SJSA1 (cell line): Measurements from ENCODE around the gene PCSK1. TPM values are rescaled to one million over a fixed set of nuclear protein-coding genes. Genes with fewer than 3 reads are reported as not detected.

Experiments
- DNase-seq, 2 experiments: peaks; one replicate each; pipeline ENCODE4 v3.0.0-alpha.2; 2015 to 2020; ENCODE audit warnings: low spot score in 2 of 2, low read depth in 1 of 2
- H3K27ac ChIP-seq: fragments of 250-450 bp; sonication (Bioruptor Pico); 2 replicates; pipeline ENCODE4 v1.5.1; 2020; ENCODE audit warnings: mild to moderate bottlenecking, moderate library complexity
- H3K27me3 ChIP-seq: fragments of 250-450 bp; sonication (Bioruptor Pico); replicated peaks from 2 replicates; pipeline ENCODE4 v1.5.1; 2020; ENCODE audit warnings: mild to moderate bottlenecking, moderate library complexity
- H3K36me3 ChIP-seq: fragments of 250-450 bp; sonication (Bioruptor Pico); 2 replicates; pipeline ENCODE4 v1.5.1; 2020; ENCODE audit warnings: mild to moderate bottlenecking
- H3K4me1 ChIP-seq: fragments of 250-450 bp; sonication (Bioruptor Pico); replicated peaks from 2 replicates; pipeline ENCODE4 v1.6.1; 2021; ENCODE audit warnings: mild to moderate bottlenecking
- H3K4me3 ChIP-seq: fragments of 250-450 bp; sonication (Bioruptor Pico); 2 replicates; pipeline ENCODE4 v1.5.1; 2020; ENCODE audit warnings: mild to moderate bottlenecking
- H3K9me3 ChIP-seq: fragments of 250-450 bp; sonication (Bioruptor Pico); replicated peaks from 2 replicates; pipeline ENCODE4 v1.5.1; 2020; ENCODE audit warnings: mild to moderate bottlenecking
- total RNA-seq: library from RNA; depleted of rRNA; stranded (reverse); fragments of >200 nt; shearing (Covaris generic); gene quantifications from 2 replicates; pipeline ENCODE4 v1.2.3, GENCODE V29; 2014

The PCSK1 gene
- total RNA-seq, 1 experiment from 2014 or later: not detected

- Histone ChIP-seq H3K27ac (no peak overlapping the region), H3K36me3 (no peaks in the 10 kb centered on the region), H3K27me3 (no peaks in the 10 kb centered on the region), H3K4me3 (no peak overlapping the region), H3K4me1 (no peaks in the 10 kb centered on the region), H3K9me3 (no peaks in the 10 kb centered on the region)
- no peak for DNase-seq
Observed at GRCh38 chr5:96447949-96448348, 14.9 kb upstream of the PCSK1 start.

- no peak overlapping the region for H3K27ac ChIP-seq
- no peak overlapping the region for H3K4me3 ChIP-seq
- H3K36me3 ChIP-seq: no peaks in the 10 kb centered on the region
- no peak for DNase-seq
- H3K9me3 ChIP-seq: no peaks in the 10 kb centered on the region
- H3K27me3 ChIP-seq: 0 out of 2 replicates have a peak, but pooled peaks cover 10% of the 10 kb centered on the region
- H3K4me1 ChIP-seq: no peaks in the 10 kb centered on the region
Observed at GRCh38 chr5:96440185-96440538, 7.1 kb upstream of the PCSK1 start.

GRCh38 chr5:96439477-96440184 lies 6.6 kb upstream of the PCSK1 start:
- Histone ChIP-seq H3K9me3 (no peaks in the 10 kb centered on the region), H3K36me3 (no peaks in the 10 kb centered on the region), H3K27me3 (peaks cover 10% of the 10 kb centered on the region; the same call in 1 of the 2 replicates), H3K4me3 (no peak overlapping the region), H3K27ac (no peak overlapping the region), H3K4me1 (no peaks in the 10 kb centered on the region)
- no peak for DNase-seq

GRCh38 chr5:96434201-96434645 lies 1.2 kb upstream of the PCSK1 start:
- Histone ChIP-seq H3K27me3 (peaks cover 31% of the 10 kb centered on the region), H3K4me1 (no peaks in the 10 kb centered on the region; the same call in 1 of the 2 replicates), H3K36me3 (no peaks in the 10 kb centered on the region), H3K9me3 (no peaks in the 10 kb centered on the region), H3K27ac (no peak overlapping the region), H3K4me3 (no peak overlapping the region)
- DNase-seq: peak; percentile 31 to 71

GRCh38 chr5:96432216-96433065 lies 607 bp downstream of the PCSK1 start:
- Histone ChIP-seq H3K9me3 (no peaks in the 10 kb centered on the region), H3K4me1 (no peaks in the 10 kb centered on the region; the same call in 1 of the 2 replicates), H3K27ac (no peak overlapping the region), H3K27me3 (peaks cover 31% of the 10 kb centered on the region), H3K4me3 (no peak overlapping the region), H3K36me3 (no peaks in the 10 kb centered on the region)
- DNase-seq: peak in 1 of 2 experiments; percentile 7

GRCh38 chr5:96431376-96432187 lies 1.5 kb downstream of the PCSK1 start:
- Histone ChIP-seq H3K4me1 (no peaks in the 10 kb centered on the region; the same call in 1 of the 2 replicates), H3K4me3 (no peak overlapping the region), H3K27ac (no peak overlapping the region), H3K9me3 (no peaks in the 10 kb centered on the region), H3K36me3 (no peaks in the 10 kb centered on the region), H3K27me3 (peaks cover 31% of the 10 kb centered on the region)
- DNase-seq: peak in 1 of 2 experiments; percentile 14

GRCh38 chr5:96427824-96428223 lies 5.2 kb downstream of the PCSK1 start:
- no peak for DNase-seq
- no peaks in the 10 kb centered on the region for H3K9me3 ChIP-seq

GRCh38 chr5:96426831-96427230 lies 6.2 kb downstream of the PCSK1 start:
- Histone ChIP-seq H3K36me3 (no peaks in the 10 kb centered on the region), H3K27ac (no peak overlapping the region), H3K9me3 (no peaks in the 10 kb centered on the region), H3K4me3 (no peak overlapping the region), H3K4me1 (no peaks in the 10 kb centered on the region; the same call in 1 of the 2 replicates), H3K27me3 (peaks cover 6% of the 10 kb centered on the region)
- no peak for DNase-seq

More at GRCh38 chr5:96427824-96428223, 5.2 kb downstream of the PCSK1 start:
- Histone ChIP-seq H3K27ac (no peak overlapping the region), H3K27me3 (peaks cover 16% of the 10 kb centered on the region), H3K4me1 (no peaks in the 10 kb centered on the region; the same call in 1 of the 2 replicates), H3K36me3 (no peaks in the 10 kb centered on the region), H3K4me3 (no peak overlapping the region)

- no peaks in the 10 kb centered on the region for H3K4me1 ChIP-seq
- DNase-seq: no peak
- H3K27ac ChIP-seq: no peak overlapping the region
- no peaks in the 10 kb centered on the region; the same call in 1 of the 2 replicates for H3K27me3 ChIP-seq
- H3K36me3 ChIP-seq: no peaks in the 10 kb centered on the region
- H3K4me3 ChIP-seq: no peak overlapping the region
- H3K9me3 ChIP-seq: no peaks in the 10 kb centered on the region
Observed at GRCh38 chr5:96425443-96425842, 7.6 kb downstream of the PCSK1 start.

GRCh38 chr5:96415897-96416296 lies 17.2 kb downstream of the PCSK1 start:
- Histone ChIP-seq H3K4me1 (no peaks in the 10 kb centered on the region), H3K36me3 (no peaks in the 10 kb centered on the region), H3K27me3 (no peaks in the 10 kb centered on the region; the same call in 1 of the 2 replicates), H3K9me3 (no peaks in the 10 kb centered on the region), H3K27ac (no peak overlapping the region), H3K4me3 (no peak overlapping the region)
- DNase-seq: no peak

- no peak for DNase-seq
- Histone ChIP-seq H3K27me3 (no peaks in the 10 kb centered on the region; the same call in 1 of the 2 replicates), H3K27ac (no peak overlapping the region), H3K9me3 (no peaks in the 10 kb centered on the region), H3K36me3 (no peaks in the 10 kb centered on the region), H3K4me1 (no peaks in the 10 kb centered on the region), H3K4me3 (no peak overlapping the region)
Observed at GRCh38 chr5:96412868-96413449, 20.1 kb downstream of the PCSK1 start.

GRCh38 chr5:96410013-96410412 lies 23.0 kb downstream of the PCSK1 start:
- Histone ChIP-seq H3K4me3 (no peak overlapping the region), H3K27ac (no peak overlapping the region), H3K4me1 (no peaks in the 10 kb centered on the region), H3K36me3 (no peaks in the 10 kb centered on the region), H3K27me3 (no peaks in the 10 kb centered on the region; the same call in 1 of the 2 replicates), H3K9me3 (no peaks in the 10 kb centered on the region)
- no peak for DNase-seq
